GM18505 (cell line): ENCODE results near the gene PLEKHH3.

ENCODE experiments used
- ATAC-seq: cut with Tn5 transposase; IDR thresholded peaks from one replicate; pipeline ENCODE4 v1.9.1; 2021; ENCODE audit not compliant: unreplicated experiment
- POLR2A ChIP-seq: IDR thresholded peaks from 4 replicates; pipeline ENCODE4 v1.6.1; 2011; ENCODE audit warnings: borderline replicate concordance; ENCODE audit not compliant: insufficient read depth, insufficient read length; ENCODE audit errors: extremely low read depth

The PLEKHH3 gene

DNA sequence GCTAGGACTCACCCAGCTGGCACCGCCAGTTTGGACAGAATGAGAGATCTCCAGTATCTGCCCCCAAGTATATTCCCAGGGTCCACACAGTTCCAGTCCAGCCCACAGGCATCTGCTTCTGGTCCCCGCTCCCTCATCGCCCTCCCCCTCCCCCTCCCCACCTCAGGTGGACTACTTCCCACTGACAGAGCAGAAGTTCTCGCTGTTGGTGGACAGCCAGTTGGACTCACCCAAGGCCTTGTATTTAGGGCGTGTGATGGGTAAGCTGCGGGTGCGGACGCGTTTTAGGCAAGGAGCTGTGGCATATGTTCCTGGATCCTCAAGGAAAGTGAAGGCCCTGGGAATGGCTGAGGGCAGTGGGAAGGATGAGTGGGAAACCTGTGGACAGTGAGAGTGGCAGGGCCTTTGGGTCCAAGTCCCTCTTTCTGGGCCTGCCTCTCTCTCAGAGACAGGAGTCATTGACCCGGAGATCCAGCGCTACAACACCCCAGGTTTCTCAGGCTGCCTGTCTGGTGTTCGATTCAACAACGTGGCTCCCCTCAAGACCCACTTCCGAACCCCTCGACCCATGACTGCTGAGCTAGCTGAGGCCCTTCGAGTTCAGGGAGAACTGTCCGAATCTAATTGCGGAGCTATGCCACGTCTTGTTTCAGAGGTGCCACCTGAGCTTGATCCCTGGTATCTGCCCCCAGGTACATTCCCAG is 20.5 kb upstream of the PLEKHH3 start:
- no peak for TF ChIP-seq POLR2A
- no peak for ATAC-seq

DNA sequence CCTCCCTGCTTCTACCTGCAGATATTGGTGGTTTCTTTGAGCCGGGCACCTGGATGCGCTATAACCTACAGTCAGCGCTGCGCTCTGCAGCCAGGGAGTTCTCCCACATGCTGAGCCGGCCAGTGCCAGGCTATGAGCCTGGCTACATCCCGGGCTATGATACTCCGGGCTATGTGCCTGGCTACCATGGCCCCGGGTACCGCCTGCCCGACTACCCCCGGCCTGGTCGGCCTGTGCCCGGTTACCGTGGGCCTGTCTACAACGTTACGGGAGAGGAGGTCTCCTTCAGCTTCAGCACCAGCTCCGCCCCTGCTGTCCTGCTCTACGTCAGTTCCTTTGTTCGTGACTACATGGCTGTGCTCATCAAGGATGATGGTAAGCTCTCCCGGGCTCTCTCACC is 18.7 kb upstream of the PLEKHH3 start:
- no peak for TF ChIP-seq POLR2A
- ATAC-seq = no peak

GRCh38 chr17:42694524-42694923 is 17.7 kb upstream of the PLEKHH3 start:
- no peak for ATAC-seq
- no peak for TF ChIP-seq POLR2A

- TF ChIP-seq POLR2A = no peak
- ATAC-seq = no peak
Observed at GRCh38 chr17:42692489-42692888, 15.7 kb upstream of the PLEKHH3 start.

- no peak for TF ChIP-seq POLR2A
- no peak for ATAC-seq
Observed at GRCh38 chr17:42691021-42691545, 14.3 kb upstream of the PLEKHH3 start.

- no peak for TF ChIP-seq POLR2A
- ATAC-seq = no peak
Observed at GRCh38 chr17:42690596-42690995, 13.8 kb upstream of the PLEKHH3 start.

GRCh38 chr17:42687707-42688320 is 11.0 kb upstream of the PLEKHH3 start:
- no peak for TF ChIP-seq POLR2A
- no peak for ATAC-seq

- ATAC-seq = no peak
- no peak for TF ChIP-seq POLR2A
Observed at GRCh38 chr17:42686520-42687128, 9.8 kb upstream of the PLEKHH3 start.

GRCh38 chr17:42685831-42686230 is 9.0 kb upstream of the PLEKHH3 start:
- no peak for ATAC-seq
- TF ChIP-seq POLR2A = no peak

DNA sequence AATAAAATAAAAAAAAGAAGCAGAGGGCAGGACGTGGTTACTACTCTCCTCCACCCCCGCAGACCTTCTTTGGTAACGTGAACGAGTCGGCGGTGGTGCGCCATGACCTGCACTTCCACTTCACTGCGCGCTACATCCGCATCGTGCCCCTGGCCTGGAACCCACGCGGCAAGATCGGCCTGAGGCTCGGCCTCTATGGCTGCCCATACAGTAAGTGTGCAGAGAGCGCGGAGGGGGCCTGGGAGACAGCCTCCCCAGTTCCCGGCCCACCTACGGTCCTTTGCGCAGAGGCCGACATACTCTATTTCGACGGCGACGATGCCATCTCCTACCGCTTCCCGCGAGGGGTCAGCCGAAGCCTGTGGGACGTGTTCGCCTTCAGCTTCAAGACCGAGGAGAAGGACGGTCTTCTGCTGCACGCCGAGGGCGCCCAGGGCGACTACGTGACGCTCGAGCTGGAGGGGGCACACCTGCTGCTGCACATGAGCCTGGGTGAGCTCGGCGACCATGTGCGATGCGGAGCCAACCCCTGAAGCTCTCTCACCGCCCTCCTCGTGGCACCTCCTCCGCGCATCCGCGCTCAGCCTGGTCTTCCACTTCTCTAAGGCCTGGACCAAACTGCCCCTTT is 8.2 kb upstream of the PLEKHH3 start:
- no peak for ATAC-seq
- TF ChIP-seq POLR2A = no peak

- ATAC-seq = no peak
- no peak for TF ChIP-seq POLR2A
Observed at GRCh38 chr17:42683407-42684034, 6.7 kb upstream of the PLEKHH3 start.

- no peak for TF ChIP-seq POLR2A
Observed at GRCh38 chr17:42682722-42683403, 6.1 kb upstream of the PLEKHH3 start.

More at GRCh38 chr17:42682722-42683403, 6.1 kb upstream of the PLEKHH3 start:
- ATAC-seq = no peak
